Activated CD8-positive, alpha-beta T cell treated with anti-CD3 and anti-CD28 coated beads, Interleukin-2, amount 10 ng/mL, durations not matched to agents 7 days and 5 days (primary cell): ENCODE data around the gene WNK4. TPM values are rescaled to one million over a fixed set of nuclear protein-coding genes. Genes with fewer than 3 reads are reported as not detected.

Source experiments
- ATAC-seq: fragments of 150-1000 bp; cut with Tn5 transposase; one replicate; pipeline ENCODE4 v1.10.0; 2021; ENCODE audit warnings: moderate library complexity
- CTCF ChIA-PET: fragments of 350-600 bp; sonication (Branson Sonifier 250); formaldehyde crosslinking; loops from one replicate; lab custom pipeline; 2021; ENCODE audit warnings: antibody characterized with exemption; lab: Charles Lee
- POLR2A ChIA-PET: fragments of 350-600 bp; sonication (Branson Sonifier 250); formaldehyde crosslinking; loops from one replicate; lab custom pipeline; 2021; ENCODE audit warnings: antibody characterized with exemption; lab: Charles Lee
- DNase-seq: peaks from one replicate; pipeline ENCODE4 v3.0.0-alpha.2; 2020
- H3K27ac Mint-ChIP-seq: one replicate; pipeline ENCODE4 v1.8.0; 2021; ENCODE audit warnings: mild to moderate bottlenecking, mixed read lengths
- H3K27me3 Mint-ChIP-seq: one replicate; pipeline ENCODE4 v1.8.0; 2021; ENCODE audit warnings: low read depth, mixed read lengths
- H3K36me3 Mint-ChIP-seq: one replicate; pipeline ENCODE4 v1.8.0; 2021; ENCODE audit warnings: low read depth, mixed read lengths
- H3K4me1 Mint-ChIP-seq: one replicate; pipeline ENCODE4 v1.8.0; 2021; ENCODE audit warnings: low read depth, mixed read lengths
- H3K4me3 Mint-ChIP-seq: one replicate; pipeline ENCODE4 v1.8.0; 2021; ENCODE audit warnings: mild to moderate bottlenecking, mixed read lengths
- H3K9me3 Mint-ChIP-seq: one replicate; pipeline ENCODE4 v1.8.0; 2022; ENCODE audit warnings: mixed read lengths; ENCODE audit not compliant: insufficient read depth
- total RNA-seq, 2 experiments: library from RNA; stranded (reverse); gene quantifications; one replicate each; pipeline ENCODE4 v1.2.3, GENCODE V29; 2021

The WNK4 gene
- total RNA-seq, 2 experiments from 2014 or later = 0.37 to 0.66 TPM

DNA sequence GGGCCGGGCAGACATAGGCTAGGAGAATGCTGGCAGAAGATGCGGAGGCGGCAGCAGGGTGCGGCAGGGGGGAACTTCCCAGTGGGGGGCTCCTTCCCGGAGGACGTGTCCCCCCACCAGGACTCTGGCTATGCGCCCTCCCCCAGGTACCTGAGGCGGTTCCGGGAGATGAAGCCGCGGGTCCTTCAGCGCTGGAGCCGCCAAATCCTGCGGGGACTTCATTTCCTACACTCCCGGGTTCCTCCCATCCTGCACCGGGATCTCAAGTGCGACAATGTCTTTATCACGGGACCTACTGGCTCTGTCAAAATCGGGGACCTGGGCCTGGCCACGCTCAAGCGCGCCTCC lies 3.4 kb downstream of the WNK4 start:
- ATAC-seq (no peak), DNase-seq (no peak)
- Mint-ChIP-seq H3K36me3 (peaks cover 10% of the 10 kb centered on the region), H3K9me3 (no peaks in the 10 kb centered on the region), H3K27me3 (peaks cover 60% of the 10 kb centered on the region), H3K4me3 (no peak overlapping the region), H3K27ac (no peak overlapping the region), H3K4me1 (peaks cover 7% of the 10 kb centered on the region)
- POLR2A ChIA-PET = interaction anchor here (1.1 kb wide), 1 partner anchor 50 kb away, joined by 3 read pairs; no protein-coding TSS in a partner anchor
- CTCF ChIA-PET = no interaction called here

DNA sequence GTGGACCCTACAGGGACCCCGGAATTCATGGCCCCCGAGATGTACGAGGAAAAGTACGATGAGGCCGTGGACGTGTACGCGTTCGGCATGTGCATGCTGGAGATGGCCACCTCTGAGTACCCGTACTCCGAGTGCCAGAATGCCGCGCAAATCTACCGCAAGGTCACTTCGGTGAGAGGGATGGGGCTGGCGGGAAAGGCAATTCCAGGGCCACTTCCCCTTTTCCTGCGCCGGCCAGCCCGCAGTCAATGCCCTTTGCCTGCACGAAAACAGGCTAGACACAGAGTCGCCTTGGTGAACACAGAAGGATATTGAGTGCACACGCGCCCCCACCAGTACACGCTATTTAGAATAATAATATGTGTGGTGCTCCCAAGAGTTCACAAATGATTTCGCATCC lies 4.0 kb downstream of the WNK4 start:
- Mint-ChIP-seq H3K27me3 (peaks cover 63% of the 10 kb centered on the region), H3K9me3 (no peaks in the 10 kb centered on the region), H3K4me3 (no peak overlapping the region), H3K36me3 (peaks cover 5% of the 10 kb centered on the region), H3K27ac (no peak overlapping the region), H3K4me1 (peaks cover 4% of the 10 kb centered on the region)
- DNase-seq (no peak), ATAC-seq (no peak)
- ChIA-PET CTCF (no interaction called here), POLR2A (interaction anchor here (1.1 to 1.5 kb wide), 2 partner anchors 14 to 49 kb away, joined by 3 read pairs; partner anchors contain the start of genes CNTD1 and COA3)

DNA sequence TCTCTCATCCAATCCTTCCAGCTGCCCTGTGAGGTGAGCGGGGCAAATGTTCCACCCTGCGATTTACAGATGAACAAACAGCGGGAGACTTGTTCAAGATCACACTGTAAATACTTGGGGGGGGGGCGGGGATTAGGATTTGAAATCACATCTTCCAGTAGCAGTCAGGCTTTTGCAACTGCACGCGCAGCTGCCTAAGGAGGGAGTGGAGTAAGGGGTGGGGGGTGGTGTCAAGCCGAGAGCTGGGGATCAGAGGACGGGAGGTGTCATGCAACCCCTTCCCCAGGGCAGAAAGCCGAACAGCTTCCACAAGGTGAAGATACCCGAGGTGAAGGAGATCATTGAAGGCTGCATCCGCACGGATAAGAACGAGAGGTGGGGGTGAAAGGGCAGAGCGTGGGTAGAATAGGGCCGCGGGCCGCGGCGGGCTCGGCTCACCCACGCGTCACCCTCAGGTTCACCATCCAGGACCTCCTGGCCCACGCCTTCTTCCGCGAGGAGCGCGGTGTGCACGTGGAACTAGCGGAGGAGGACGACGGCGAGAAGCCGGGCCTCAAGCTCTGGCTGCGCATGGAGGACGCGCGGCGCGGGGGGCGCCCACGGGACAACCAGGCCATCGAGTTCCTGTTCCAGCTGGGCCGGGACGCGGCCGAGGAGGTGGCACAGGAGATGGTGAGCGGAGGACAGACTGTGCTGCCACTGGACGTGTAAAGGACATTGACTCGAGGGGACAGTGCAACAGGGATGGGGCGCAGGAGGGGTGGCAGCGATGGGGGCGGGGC lies 4.6 kb downstream of the WNK4 start:
- Mint-ChIP-seq H3K4me3 (no peak overlapping the region), H3K4me1 (no peaks in the 10 kb centered on the region), H3K36me3 (no peaks in the 10 kb centered on the region), H3K27me3 (peaks cover 65% of the 10 kb centered on the region), H3K9me3 (no peaks in the 10 kb centered on the region), H3K27ac (no peak overlapping the region)
- DNase-seq (no peak), ATAC-seq (no peak)
- POLR2A ChIA-PET = interaction anchor here (1.5 kb wide), 1 partner anchor 14 kb away, joined by 3 read pairs; the partner anchor contains the start of genes CNTD1 and COA3
- CTCF ChIA-PET = interaction anchor here (1.2 kb wide), 1 partner anchor 21 kb away, joined by 6 read pairs; no protein-coding TSS in a partner anchor

DNA sequence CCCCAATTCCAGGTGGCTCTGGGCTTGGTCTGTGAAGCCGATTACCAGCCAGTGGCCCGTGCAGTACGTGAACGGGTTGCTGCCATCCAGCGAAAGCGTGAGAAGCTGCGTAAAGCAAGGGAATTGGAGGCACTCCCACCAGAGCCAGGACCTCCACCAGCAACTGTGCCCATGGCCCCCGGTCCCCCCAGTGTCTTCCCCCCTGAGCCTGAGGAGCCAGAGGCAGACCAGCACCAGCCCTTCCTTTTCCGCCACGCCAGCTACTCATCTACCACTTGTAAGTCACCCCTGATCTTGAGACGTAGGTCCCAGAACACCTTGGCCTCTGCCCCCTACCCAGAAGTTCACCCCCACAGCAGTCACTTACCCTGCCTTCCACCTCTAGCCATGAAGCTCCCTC lies 6.9 kb downstream of the WNK4 start:
- no peak for ATAC-seq
- Mint-ChIP-seq H3K27ac (no peak overlapping the region), H3K4me1 (no peaks in the 10 kb centered on the region), H3K9me3 (no peaks in the 10 kb centered on the region), H3K36me3 (no peaks in the 10 kb centered on the region), H3K4me3 (no peak overlapping the region), H3K27me3 (peaks cover 59% of the 10 kb centered on the region)
- DNase-seq = no peak
- ChIA-PET CTCF (interaction anchor here (1.0 to 1.5 kb wide), 2 partner anchors 10 to 209 kb away, joined by 3 to 4 read pairs; no protein-coding TSS in a partner anchor), POLR2A (no interaction called here)

DNA sequence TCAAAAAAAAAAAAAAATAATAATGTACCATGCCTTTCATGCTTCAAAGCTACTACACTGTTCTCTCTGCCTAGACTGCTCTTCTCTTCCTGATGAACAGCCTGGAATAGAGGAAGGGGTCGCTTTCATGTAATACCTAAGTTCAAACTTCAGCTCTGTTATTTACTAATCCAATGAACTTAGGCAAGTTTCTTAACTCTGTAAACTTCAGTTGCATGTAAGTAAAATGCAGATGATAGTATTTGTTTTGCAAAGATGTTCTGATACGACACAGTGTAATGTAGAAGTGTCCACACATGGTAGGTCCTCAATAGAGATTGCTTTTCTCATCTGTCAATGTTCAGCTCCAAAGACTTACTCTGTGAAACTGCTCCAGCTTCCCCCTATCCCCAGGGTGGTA lies 11.5 kb downstream of the WNK4 start:
- ChIA-PET CTCF (interaction anchor here (1.1 to 1.3 kb wide), 2 partner anchors 28 kb away, joined by 4 read pairs; no protein-coding TSS in a partner anchor), POLR2A (no interaction called here)
- H3K27me3 Mint-ChIP-seq = peaks cover 20% of the 10 kb centered on the region
- no peak overlapping the region for H3K27ac Mint-ChIP-seq
- H3K36me3 Mint-ChIP-seq = peaks cover 9% of the 10 kb centered on the region
- peaks cover 2% of the 10 kb centered on the region for H3K4me1 Mint-ChIP-seq
- no peaks in the 10 kb centered on the region for H3K9me3 Mint-ChIP-seq
- no peak overlapping the region for H3K4me3 Mint-ChIP-seq
- DNase-seq (no peak), ATAC-seq (no peak)

DNA sequence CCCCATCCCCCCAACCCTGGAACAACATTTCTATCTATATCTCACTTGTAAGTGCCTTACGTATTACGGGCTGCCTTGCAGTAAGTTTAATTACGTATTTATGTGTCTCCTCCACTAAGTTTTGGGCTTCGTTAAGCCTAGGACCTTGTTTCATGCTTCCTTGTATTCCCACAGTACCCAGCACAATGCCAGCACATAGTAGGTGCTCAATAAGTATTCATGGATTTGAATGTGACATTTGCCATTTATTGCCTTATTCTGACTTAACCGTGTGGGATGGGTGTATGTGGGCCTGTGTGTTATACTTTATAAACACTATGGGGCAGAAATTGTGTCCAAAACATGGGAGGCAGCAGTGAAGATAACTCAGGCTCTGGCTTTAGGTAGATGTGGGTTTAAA lies 12.1 kb downstream of the WNK4 start:
- Mint-ChIP-seq H3K4me3 (no peak overlapping the region), H3K4me1 (peaks cover 7% of the 10 kb centered on the region), H3K36me3 (peaks cover 9% of the 10 kb centered on the region), H3K27me3 (peaks cover 15% of the 10 kb centered on the region), H3K9me3 (no peaks in the 10 kb centered on the region), H3K27ac (no peak overlapping the region)
- DNase-seq (no peak), ATAC-seq (no peak)
- CTCF ChIA-PET = interaction anchor here (1.3 kb wide), 1 partner anchor 28 kb away, joined by 4 read pairs; no protein-coding TSS in a partner anchor
- POLR2A ChIA-PET = no interaction called here

DNA sequence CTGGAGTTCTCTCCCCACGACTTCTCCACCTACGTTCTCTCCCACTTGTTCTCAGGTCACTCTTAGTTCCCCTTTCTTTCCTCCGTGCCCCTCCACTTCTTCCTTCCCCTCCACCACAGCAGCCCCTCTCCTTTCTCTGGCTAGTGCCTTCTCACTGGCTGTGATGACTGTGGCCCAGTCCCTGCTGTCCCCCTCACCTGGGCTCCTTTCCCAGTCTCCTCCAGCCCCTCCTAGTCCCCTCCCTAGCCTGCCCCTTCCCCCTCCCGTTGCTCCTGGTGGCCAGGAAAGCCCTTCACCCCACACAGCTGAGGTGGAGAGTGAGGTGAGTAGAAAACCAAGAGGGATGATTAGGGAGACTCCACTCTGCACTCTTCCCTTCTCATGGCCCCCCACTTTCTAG lies 14.7 kb downstream of the WNK4 start:
- POLR2A ChIA-PET = no interaction called here
- no peak for ATAC-seq
- CTCF ChIA-PET = interaction anchor here (2.1 kb wide), 1 partner anchor 29 kb away, joined by 5 read pairs; the partner anchor contains the start of gene BECN1
- Mint-ChIP-seq H3K4me3 (no peak overlapping the region), H3K9me3 (no peaks in the 10 kb centered on the region), H3K27ac (no peak overlapping the region), H3K4me1 (peaks cover 18% of the 10 kb centered on the region), H3K36me3 (peaks cover 13% of the 10 kb centered on the region), H3K27me3 (peaks cover 5% of the 10 kb centered on the region)
- no peak for DNase-seq

DNA sequence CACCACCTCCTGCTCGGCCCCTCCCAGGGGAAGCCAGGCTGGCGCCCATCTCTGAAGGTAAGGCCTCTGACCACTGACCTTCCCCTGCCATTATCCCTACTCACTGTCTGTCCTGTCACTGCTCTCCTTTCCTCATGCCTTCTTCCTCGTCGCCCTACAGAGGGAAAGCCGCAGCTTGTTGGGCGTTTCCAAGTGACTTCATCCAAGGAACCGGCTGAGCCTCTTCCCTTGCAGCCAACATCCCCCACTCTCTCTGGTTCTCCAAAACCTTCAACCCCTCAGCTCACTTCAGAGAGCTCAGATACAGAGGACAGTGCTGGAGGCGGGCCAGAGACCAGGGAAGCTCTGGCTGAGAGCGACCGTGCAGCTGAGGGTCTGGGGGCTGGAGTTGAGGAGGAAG lies 15.1 kb downstream of the WNK4 start:
- ChIA-PET POLR2A (no interaction called here), CTCF (interaction anchor here (2.1 kb wide), 1 partner anchor 29 kb away, joined by 5 read pairs; the partner anchor contains the start of gene BECN1)
- H3K36me3 Mint-ChIP-seq = peaks cover 13% of the 10 kb centered on the region
- H3K4me1 Mint-ChIP-seq = peaks cover 18% of the 10 kb centered on the region
- no peak overlapping the region for H3K27ac Mint-ChIP-seq
- H3K27me3 Mint-ChIP-seq = peaks cover 5% of the 10 kb centered on the region
- H3K4me3 Mint-ChIP-seq = no peak overlapping the region
- DNase-seq (no peak), ATAC-seq (no peak)
- H3K9me3 Mint-ChIP-seq = no peaks in the 10 kb centered on the region

DNA sequence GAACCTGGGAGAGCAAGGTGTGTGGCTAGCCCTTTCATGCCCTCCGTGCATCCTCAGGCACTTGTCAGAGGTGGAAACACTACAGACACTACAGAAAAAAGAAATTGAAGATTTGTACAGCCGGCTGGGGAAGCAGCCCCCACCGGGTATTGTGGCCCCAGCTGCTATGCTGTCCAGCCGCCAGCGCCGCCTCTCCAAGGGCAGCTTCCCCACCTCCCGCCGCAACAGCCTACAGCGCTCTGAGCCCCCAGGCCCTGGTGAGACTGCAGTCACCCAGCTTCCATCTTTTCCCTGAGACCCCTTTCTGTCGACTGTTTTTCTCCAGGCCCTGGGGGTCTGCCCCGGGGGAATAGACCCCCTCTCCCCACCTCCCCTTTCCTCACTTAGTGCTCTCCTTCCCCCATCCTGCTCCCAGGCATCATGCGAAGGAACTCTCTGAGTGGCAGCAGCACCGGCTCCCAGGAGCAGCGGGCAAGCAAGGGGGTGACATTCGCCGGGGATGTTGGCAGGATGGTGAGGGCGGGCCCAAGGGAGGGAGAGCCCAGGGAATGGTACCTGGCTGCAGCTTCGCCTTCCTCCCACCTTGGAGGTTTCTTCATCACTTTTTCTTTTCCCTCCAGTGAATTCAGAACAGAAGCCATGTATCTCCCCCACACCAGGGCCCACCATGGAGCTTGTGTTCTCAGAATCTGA lies 15.8 kb downstream of the WNK4 start:
- H3K4me1 Mint-ChIP-seq = peaks cover 18% of the 10 kb centered on the region
- peaks cover 2% of the 10 kb centered on the region for H3K27me3 Mint-ChIP-seq
- H3K9me3 Mint-ChIP-seq = no peaks in the 10 kb centered on the region
- POLR2A ChIA-PET = interaction anchor here (1.2 kb wide), 1 partner anchor 28 kb away, joined by 3 read pairs; the partner anchor contains the start of gene BECN1
- CTCF ChIA-PET = interaction anchor here (2.1 kb wide), 1 partner anchor 28 kb away, joined by 5 read pairs; the partner anchor contains the start of gene BECN1
- ATAC-seq = no peak
- H3K36me3 Mint-ChIP-seq = peaks cover 13% of the 10 kb centered on the region
- H3K4me3 Mint-ChIP-seq = no peak overlapping the region
- DNase-seq = no peak
- H3K27ac Mint-ChIP-seq = no peak overlapping the region

DNA sequence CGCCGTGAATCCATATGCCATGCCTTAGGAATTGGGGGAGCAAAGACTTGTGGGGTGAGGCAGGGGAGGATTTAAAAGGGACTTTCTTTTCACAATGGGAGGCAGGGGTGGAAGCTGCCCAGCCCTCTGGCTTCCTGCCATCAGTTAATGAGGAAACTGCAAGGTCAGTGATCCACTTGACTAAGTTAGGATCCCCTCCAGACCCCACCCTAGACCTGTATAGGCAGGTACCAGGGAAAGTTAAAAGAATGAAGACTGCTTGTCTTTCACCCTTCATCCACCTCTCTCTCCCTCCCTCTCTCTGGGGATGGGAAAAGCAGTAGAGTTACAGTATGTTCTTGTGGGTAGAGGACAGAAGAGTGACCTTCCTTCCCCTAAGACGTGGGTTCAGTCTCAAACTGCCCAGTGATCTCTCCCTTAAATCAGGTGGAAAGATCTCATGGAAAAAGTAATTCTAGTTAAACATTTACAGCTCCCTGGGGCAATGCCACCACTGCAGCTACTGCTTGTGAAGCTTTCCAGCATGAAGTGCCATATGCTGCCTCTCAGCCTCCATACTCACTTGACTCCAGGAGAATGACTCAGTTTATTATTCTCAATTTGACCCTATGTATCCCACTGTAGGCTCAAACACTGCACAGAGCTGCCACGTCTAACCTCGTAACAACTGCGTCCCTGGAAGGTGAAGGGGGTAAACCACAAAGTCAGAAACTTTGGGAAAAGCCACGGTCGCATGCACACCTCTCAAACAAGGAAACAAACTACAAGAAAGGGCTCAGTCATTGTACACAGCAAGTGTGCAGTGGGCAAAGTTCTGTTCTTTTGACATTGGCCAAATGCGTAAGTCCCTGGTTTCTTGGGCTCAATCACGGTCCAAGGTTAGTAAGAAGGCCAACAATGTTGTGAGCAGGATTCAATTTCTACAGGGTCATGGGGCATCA lies 16.9 kb downstream of the WNK4 start:
- DNase-seq = no peak
- peak overlapping the region; percentile 94 for H3K4me3 Mint-ChIP-seq
- POLR2A ChIA-PET = interaction anchor here (0.6 to 3.0 kb wide), 4 partner anchors 9 to 27 kb away, joined by 3 to 14 read pairs (median 4); partner anchors contain the start of genes BECN1 and VPS25
- peaks cover 5% of the 10 kb centered on the region for H3K27me3 Mint-ChIP-seq
- H3K4me1 Mint-ChIP-seq = peaks cover 18% of the 10 kb centered on the region
- CTCF ChIA-PET = interaction anchor here (1.1 to 2.1 kb wide), 4 partner anchors 10 to 34 kb away, joined by 3 to 7 read pairs (median 6); partner anchors contain the start of gene BECN1
- H3K36me3 Mint-ChIP-seq = peaks cover 13% of the 10 kb centered on the region
- no peaks in the 10 kb centered on the region for H3K9me3 Mint-ChIP-seq
- ATAC-seq = no peak
- H3K27ac Mint-ChIP-seq = no peak overlapping the region

DNA sequence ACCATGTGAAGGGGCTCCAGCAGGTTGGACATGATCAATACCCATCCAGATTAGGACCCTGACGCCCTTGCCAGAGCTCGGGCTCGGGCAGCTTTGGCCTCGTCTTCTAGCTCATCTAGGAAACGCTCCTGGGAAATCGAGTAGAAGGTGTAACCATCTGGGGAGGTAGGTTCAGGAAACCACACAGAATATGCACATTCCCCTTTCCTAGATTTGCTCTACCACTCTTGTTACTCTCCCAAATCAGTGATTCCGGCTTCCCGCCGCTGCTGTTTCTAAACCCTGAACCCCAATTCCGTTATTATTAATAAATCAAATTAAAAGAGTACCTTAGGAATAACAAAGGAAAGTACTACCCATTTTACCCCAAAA lies 17.6 kb downstream of the WNK4 start:
- no peaks in the 10 kb centered on the region for H3K9me3 Mint-ChIP-seq
- ATAC-seq (no peak), DNase-seq (no peak)
- peak overlapping the region; percentile 94 for H3K4me3 Mint-ChIP-seq
- peaks cover 13% of the 10 kb centered on the region for H3K36me3 Mint-ChIP-seq
- H3K4me1 Mint-ChIP-seq = peaks cover 18% of the 10 kb centered on the region
- POLR2A ChIA-PET = interaction anchor here (0.6 to 3.0 kb wide), 6 partner anchors 9 to 26 kb away, joined by 3 to 14 read pairs (median 4); partner anchors contain the start of genes BECN1 and VPS25
- H3K27ac Mint-ChIP-seq = no peak overlapping the region
- CTCF ChIA-PET = interaction anchor here (1.1 to 1.5 kb wide), 5 partner anchors 9 to 34 kb away, joined by 3 to 11 read pairs (median 7); partner anchors contain the start of gene BECN1
- peaks cover 5% of the 10 kb centered on the region for H3K27me3 Mint-ChIP-seq
